Loucy (cell line): Measurements from ENCODE around the gene SPEF2.

Experiments used
- CTCF ChIP-seq: fragments of 200-600 bp; sonication (generic); conservative IDR thresholded peaks from 2 replicates; pipeline ENCODE4 v1.5.1; 2014; ENCODE audit warnings: mild to moderate bottlenecking, antibody characterized with exemption, low read length
- EZH2phosphoT487 ChIP-seq: fragments of 200-600 bp; IDR thresholded peaks from 2 replicates; pipeline ENCODE4 v1.6.1; 2018; ENCODE audit warnings: antibody characterized with exemption, mild to moderate bottlenecking, moderate library complexity, borderline replicate concordance

- no peak for TF ChIP-seq CTCF
- no peak for TF ChIP-seq EZH2phosphoT487
Observed at GRCh38 chr5:35862126-35862525, 244.5 kb downstream of the SPEF2 start.
